22Rv1 (cell line): ENCODE data around the gene SND1.

Experiments used
- H3K27ac ChIP-seq: fragments of 450-650 bp; 2 replicates; pipeline ENCODE4 v1.5.1; 2017
- ZFX ChIP-seq: fragments of 450-650 bp; IDR thresholded peaks from 2 replicates; pipeline ENCODE4 v1.6.1; 2017; ENCODE audit warnings: antibody characterized with exemption, borderline replicate concordance
- TF ChIP-seq, protein P1 (sequence below): fragments of 450-650 bp; IDR thresholded peaks from 2 replicates; pipeline ENCODE4 v1.5.1; 2017; ENCODE audit warnings: mild to moderate bottlenecking

The SND1 gene

GRCh38 chr7:127755965-127756364, 104.0 kb downstream of the SND1 start:
- no peak overlapping the region for H3K27ac ChIP-seq

GRCh38 chr7:127758105-127758504, 106.1 kb downstream of the SND1 start:
- peak overlapping the region; percentile 82; the same call in 1 of the 2 replicates for H3K27ac ChIP-seq
- TF ChIP-seq, protein P1, sequence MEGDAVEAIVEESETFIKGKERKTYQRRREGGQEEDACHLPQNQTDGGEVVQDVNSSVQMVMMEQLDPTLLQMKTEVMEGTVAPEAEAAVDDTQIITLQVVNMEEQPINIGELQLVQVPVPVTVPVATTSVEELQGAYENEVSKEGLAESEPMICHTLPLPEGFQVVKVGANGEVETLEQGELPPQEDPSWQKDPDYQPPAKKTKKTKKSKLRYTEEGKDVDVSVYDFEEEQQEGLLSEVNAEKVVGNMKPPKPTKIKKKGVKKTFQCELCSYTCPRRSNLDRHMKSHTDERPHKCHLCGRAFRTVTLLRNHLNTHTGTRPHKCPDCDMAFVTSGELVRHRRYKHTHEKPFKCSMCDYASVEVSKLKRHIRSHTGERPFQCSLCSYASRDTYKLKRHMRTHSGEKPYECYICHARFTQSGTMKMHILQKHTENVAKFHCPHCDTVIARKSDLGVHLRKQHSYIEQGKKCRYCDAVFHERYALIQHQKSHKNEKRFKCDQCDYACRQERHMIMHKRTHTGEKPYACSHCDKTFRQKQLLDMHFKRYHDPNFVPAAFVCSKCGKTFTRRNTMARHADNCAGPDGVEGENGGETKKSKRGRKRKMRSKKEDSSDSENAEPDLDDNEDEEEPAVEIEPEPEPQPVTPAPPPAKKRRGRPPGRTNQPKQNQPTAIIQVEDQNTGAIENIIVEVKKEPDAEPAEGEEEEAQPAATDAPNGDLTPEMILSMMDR = no peak
- TF ChIP-seq ZFX = no peak

More at GRCh38 chr7:127755965-127756364, 104.0 kb downstream of the SND1 start:
- TF ChIP-seq, protein P1 = no peak
- TF ChIP-seq ZFX = no peak

GRCh38 chr7:127758845-127759244, 106.9 kb downstream of the SND1 start:
- no peak for TF ChIP-seq ZFX
- TF ChIP-seq, protein P1 = no peak
- peak overlapping the region; percentile 82 for H3K27ac ChIP-seq

DNA sequence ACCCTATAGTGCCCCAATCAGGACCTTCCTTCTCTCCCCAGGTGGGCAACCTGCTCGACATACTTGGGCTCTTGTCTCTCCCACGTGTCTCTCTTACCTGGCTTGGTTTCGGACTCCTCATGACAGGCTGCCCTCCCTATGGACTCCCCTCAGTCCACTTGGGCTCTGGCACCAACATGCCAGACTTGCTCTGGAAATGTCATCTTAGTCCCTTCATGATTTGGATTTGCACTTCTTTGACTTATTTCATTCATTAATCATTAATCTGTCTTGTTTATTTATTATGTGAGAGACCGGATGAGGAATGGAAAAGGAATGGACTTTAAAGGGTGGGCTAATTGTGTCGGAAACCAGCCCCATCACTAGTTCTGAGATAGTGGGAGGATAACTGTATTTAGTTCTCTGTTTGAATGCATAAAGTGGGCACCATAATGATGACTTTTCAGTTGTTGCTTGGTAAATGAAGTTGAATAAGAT, 108.0 kb downstream of the SND1 start:
- peak overlapping the region; percentile 82 for H3K27ac ChIP-seq
- TF ChIP-seq, protein P1 = no peak
- TF ChIP-seq ZFX = no peak

- H3K27ac ChIP-seq = peak overlapping the region; percentile 82
- TF ChIP-seq, protein P1 = no peak
- TF ChIP-seq ZFX = no peak
These were observed 108.5 kb downstream of the SND1 start for GRCh38 chr7:127760436-127761031.

DNA sequence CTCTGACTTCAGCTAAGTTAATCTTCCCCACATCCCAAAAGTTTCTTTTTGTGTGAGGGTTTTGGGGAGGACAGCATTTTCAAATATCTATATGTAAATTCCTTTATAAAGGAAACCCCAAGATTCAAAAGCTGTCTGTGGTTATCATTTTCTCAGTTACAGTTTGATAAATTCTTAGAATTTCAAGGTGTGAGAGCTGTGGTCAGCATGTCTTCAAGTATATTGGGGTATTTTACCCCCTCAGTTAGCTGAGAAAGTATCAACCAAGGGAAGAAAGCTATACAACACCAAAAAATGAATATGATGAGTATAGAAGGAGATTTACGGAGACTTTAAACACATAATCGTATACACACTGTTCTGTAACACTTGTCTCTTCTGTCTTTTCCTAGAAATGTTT, 109.2 kb downstream of the SND1 start:
- peak overlapping the region; percentile 82 for H3K27ac ChIP-seq
- no peak for TF ChIP-seq ZFX
- TF ChIP-seq, protein P1 = no peak

GRCh38 chr7:127764681-127765080, 112.7 kb downstream of the SND1 start:
- no peak overlapping the region for H3K27ac ChIP-seq

More at GRCh38 chr7:127764681-127765080, 112.7 kb downstream of the SND1 start:
- no peak for TF ChIP-seq ZFX
- TF ChIP-seq, protein P1 = no peak
